GM23248 (cell line): ENCODE measurements around the gene GCK.

ENCODE experiments used
- EZH2 ChIP-seq: fragments of 200-600 bp; sonication (generic); IDR thresholded peaks from 2 replicates; pipeline ENCODE4 v1.6.1; 2018; ENCODE audit warnings: antibody characterized with exemption, mild to moderate bottlenecking; ENCODE audit not compliant: insufficient read depth, poor library complexity, severe bottlenecking
- EZH2phosphoT487 ChIP-seq: fragments of 200-600 bp; sonication (generic); IDR thresholded peaks from 2 replicates; pipeline ENCODE4 v1.6.1; 2018; ENCODE audit warnings: antibody characterized with exemption, moderate library complexity, mild to moderate bottlenecking, low read depth; ENCODE audit not compliant: insufficient read depth

DNA sequence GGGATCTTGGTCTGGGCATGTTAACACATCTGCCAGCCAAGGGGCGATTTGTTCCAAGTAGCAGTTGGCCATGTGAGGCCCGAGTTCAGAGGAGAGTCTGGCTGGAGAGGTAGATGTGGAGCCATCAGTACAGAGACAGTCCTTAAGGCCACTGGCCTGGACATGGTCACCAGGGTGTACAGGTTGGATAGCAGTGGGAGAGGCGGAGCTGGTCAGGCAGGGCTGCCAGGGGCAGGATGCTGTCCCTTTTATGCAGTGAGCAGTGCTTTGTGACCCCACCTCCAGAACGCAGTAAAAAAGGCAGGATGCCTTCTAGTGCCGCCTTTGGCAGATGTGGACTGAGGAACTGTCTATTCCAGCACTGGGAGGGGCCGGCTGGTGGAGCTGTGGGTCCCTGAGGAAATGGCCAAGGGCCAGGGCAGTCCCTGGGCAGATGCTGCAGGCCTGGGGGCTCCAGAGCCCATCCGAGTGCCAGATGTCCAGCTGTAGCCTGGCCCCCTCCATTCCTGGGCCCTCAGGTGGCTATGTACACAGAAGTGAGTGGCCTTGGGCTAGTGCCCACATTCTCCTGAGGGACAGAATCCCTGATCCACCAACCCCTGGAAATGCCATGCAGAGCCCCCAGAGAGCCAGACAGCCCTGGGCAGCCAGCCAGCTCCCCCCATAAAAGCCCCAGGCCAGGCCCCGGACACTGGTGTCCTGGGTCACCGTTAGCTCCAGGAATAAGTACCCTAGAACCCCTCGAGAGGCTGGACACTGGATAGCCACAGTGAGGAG lies 31.0 kb downstream of the GCK start:
- TF ChIP-seq EZH2 (no peak), EZH2phosphoT487 (no peak)
